HPDE6-E6E7 (cell line): ENCODE data around the gene CAT.

ENCODE experiments used
- DNase-seq: peaks from one replicate; pipeline ENCODE4 v3.0.0; 2011; ENCODE audit warnings: missing footprints; ENCODE audit errors: extremely low spot score

Gene CAT

DNA sequence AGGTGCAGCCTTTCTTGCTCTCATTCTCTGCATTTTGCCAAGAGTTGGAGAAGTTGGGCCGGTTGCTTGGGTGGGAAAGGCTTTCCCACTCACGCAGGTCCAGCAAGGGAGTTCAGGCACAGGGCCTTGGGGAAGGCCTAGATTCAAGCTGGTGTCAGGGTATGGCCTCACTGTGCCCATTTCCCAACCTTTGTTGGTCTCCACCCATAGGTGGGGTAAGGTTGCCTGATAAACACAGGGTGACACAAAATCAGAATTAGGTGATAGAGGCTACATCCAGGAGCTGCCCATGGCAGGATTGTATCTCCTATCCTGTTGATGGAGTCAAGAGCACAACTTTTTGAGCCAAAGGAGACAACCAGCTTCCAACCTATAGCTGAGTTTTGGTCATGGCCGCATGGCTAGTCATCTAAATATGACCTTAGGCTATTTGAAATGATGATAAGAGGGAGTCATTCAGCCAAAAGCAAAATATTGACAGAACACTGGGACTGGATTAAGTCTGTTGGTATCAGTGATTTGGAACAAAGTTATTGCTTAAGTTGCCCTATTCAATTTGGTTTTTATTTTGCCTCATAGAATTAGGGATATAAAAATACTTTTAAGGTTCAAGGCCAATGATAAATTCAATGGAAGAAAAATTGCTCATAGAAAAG lies 20.9 kb downstream of the CAT start:
- no peak for DNase-seq

DNA sequence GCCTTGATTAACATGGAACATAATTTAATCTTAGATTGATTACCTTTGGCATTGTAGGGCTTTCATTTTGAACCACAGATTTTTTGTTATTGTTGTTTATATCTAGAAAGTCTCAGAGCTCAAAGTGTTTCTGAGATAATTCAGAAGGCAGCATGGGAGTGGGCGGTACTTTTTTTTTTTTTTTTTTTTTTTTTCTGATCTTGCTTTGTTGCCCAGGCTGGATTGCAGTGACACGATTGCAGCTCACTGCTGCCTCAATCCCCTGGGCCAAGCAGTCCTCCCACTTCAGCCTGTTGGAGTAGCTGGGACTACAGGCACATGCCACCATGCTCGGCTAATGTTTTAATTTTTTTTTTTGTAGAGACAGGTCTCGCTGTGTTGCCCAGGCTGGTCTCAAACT lies 21.5 kb downstream of the CAT start:
- DNase-seq: no peak

- DNase-seq: no peak
These were observed 22.5 kb downstream of the CAT start for GRCh38 chr11:34461215-34461614.

DNA sequence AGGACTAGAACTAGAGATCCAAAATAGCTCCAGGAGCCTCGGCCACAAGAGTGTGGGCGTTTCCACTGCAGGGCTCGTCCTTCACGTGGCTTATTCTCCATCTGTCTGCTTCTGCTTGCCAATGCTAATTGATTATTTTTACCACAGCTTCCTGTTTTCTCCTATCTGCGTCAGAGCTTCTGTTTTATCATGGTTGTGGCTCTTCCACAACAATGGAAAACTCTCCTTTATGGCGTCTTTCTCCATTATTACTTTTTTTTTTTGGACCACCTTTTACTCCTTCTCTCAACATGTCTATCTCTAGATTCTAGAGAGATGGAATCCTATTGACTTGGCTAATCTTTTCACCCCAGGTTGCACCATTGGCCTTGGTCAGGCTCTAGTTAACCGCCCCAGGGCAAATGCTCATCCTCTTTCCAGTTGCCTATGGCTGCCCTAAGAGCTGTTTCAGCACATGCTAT lies 25.9 kb downstream of the CAT start:
- no peak for DNase-seq

- DNase-seq: no peak
These were observed 28.2 kb downstream of the CAT start for GRCh38 chr11:34466802-34467488.

DNA sequence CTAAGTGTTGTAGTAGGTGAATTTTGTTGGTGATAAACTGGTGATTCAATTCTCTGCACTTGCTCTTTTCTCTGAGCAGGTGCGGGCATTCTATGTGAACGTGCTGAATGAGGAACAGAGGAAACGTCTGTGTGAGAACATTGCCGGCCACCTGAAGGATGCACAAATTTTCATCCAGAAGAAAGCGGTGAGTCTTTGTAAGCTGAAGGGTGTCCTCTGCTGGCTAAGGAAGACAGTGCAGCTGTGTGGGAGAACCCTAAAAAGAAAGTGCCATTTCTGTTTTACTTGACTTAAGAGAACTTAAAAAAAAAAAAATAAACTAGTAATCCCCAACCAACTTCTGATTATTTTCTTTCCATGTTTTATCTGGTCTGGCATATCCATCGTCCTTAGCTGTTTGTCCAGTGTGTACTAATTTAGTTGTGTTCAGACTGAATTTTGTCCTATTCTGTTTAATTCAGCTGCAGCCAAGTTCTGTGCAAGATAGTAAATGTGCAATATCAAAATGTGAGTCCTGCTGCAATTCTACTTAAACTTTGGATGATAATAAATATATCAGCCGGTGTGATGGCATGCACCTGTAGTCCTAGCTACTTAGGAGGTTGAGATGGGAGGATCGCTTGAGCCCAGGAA lies 29.6 kb downstream of the CAT start:
- DNase-seq: no peak

DNA sequence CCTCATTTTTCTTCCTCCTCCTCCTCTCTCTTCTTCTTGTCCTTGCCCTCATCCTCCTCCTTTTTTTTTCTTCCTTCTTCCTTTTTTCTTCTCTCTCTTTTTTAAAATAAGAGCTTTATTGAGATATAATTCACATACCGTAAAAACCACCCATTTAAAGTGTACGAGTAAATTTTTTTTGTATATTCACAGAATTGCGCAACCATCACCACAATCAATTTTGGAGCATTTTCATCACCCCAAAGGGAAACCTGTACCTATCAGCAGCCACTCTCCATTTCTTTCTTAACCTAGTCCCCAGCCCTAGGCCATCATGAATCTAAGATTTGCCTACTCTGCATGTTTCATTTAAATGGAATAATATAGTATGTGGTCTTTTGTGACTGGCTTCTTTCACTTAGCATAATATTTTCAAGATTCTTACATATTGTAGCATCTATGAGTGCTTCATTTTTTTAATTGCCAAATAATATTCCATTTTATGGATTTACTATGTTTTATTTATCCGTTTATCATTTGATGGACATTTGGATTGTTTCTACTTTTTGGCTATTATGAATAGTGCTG lies 35.0 kb downstream of the CAT start:
- no peak for DNase-seq

GRCh38 chr11:34475656-34476055 lies 36.9 kb downstream of the CAT start:
- no peak for DNase-seq

DNA sequence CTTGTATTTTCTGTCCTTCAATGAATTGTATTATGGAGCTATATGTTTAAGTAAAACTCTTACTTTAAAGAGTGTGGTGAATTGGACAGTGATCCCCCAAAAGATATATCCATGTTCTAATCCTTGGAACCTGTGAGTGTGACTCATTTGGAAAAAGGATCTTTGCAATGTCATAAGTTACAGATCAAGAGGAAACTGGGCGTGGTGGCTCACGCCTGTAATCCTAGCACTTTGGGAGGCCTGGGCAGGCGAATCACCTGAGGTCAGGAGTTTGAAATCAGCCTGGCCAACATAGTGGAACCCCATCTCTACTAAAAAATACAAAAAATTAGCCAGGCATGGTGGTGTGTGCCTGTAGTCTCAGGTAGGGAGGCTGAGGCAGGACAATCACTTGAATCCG lies 38.1 kb downstream of the CAT start:
- DNase-seq: no peak

GRCh38 chr11:34478845-34479663 lies 40.3 kb downstream of the CAT start:
- DNase-seq: no peak

DNA sequence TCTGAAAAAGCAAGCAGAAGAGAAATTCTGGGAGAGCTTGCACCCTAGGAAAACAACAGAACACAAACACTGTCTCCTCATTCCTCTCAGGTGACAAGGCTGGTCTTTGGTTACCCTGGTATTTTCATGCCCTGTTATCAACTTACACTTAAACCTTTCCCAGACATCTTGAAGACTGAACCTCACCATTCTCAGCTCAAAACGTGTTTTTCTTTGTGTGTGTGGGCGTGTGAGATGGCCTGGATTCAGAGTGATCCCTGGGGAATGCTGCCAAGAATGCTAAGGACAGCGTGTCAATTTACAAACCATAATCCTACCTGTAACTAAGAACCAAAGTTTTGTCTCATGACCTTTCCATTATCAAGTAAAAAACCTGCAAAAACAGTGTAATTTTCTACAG lies 41.6 kb downstream of the CAT start:
- no peak for DNase-seq

DNA sequence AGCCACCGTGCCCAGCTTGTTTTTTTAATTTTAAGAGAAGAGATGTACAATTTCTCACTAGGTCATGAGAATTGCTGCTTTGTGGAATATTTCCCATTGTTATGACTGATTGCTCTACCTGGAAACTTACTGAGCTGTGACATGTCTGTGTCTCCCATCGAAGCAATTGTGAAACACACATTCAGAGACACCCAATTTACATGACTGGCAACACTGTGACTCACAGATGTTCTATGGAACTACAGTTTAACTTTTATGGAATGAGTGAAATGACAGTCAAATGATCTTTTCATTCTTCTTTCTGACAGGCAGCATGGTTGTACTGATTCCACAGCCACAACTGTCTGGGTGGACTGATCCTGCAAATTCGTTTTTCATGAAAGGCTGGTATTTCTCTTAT lies 42.6 kb downstream of the CAT start:
- DNase-seq: no peak

GRCh38 chr11:34483106-34483874 lies 44.6 kb downstream of the CAT start:
- no peak for DNase-seq

DNA sequence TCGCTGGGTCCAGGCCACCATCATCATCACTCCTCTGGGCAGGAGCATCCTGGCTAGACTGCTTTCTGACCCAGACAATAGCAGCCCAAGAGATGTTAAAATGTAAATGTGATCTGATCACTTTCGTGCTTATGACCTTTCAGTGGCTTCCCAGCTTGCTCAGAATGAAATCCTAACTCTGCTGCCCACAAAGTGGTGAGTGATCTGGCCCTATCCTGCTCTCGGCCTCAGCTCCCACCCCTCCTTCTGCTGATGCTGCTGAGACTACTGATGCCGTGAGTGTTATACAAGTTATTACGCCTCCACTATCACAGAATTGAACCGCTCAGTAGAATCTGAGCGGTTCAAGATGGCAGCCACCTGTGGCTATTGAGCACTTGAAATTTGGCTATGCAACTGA lies 48.7 kb downstream of the CAT start:
- no peak for DNase-seq

DNA sequence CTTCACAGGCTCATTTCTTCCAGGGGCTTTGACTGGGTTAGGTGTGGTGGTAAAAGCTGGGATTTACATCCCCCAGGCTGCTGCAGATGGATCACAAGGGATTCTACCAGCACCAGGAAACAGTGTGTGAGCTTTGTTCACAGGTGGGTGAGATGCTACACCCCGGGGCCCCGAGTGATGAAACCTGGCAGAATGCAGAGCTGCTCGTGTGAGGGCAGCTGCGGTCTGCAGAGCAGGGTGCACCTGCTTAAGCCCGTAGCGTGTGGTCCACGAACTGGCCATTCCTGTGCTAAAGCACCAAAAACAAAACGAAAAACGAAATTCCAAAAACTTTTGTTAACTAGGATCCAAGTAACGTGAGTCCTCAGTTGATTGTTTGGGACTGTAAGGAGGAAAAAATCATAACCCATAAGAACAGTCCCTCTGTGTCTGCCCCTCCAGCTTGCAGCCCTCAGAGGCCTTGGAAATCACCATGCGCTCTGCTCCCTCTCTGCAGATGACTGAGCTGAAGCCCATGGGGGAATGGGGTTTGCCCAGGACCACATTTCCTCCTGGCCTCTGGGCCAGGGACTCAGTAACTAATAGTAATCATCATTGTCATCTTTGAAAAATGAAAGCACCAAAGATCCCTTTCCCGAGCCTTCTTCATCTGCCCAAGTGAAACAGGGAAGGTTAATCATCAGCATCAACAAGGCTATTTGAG lies 50.3 kb downstream of the CAT start:
- no peak for DNase-seq

DNA sequence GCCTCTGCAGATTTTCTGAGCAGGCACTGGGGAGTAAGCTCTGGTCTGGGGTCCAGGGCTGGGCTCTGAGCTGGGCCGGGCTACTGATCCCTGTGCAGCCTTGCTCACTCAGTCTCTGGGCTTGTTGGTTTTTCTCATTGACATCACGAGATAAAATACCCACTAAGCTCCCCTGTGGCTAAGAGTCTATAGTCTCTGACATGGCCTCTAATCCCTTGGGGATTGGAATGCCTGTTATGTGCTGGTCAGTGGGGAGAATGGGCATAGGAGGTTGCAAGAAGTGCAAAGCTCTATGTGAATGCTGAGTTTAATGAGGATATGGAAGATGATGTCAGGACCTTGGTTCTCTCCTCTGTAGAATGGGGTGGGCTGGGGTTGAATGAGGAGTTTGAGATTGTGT lies 51.6 kb downstream of the CAT start:
- no peak for DNase-seq

DNA sequence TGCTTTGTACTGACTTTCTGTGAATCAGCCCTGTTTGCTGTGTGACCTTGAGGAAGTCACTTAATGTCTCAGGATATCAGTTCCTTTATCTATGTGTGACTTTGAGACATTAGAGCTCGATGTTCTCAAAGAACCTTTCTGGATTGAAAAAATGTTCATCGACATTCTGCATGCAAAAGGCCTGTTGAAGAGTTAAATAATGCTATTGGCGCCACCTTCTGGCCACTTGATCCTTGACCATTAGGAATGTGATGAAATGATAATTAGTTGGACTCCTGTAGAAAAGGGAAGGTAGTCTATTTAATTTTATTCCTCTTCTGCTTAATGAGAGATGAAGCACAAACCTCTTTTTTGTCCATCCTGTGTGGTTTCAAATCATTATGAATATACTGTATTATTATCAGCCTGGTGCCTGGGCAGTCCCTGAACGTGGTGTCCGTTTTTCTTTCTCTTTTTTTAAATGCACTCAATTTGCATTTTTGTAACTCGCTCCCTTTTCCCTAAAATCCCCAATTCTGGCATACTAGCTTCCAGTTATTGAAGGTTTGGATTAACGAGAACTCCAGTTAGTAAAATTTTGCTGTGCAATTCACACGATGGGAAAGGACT lies 54.2 kb downstream of the CAT start:
- peak; percentile 60 for DNase-seq

GRCh38 chr11:34493468-34493867 lies 54.7 kb downstream of the CAT start:
- no peak for DNase-seq

- no peak for DNase-seq
These were observed 55.3 kb downstream of the CAT start for GRCh38 chr11:34493926-34494595.
